Measurements from ENCODE around the gene KRTAP19-6. TPM values are rescaled to one million over a fixed set of nuclear protein-coding genes. Genes with fewer than 3 reads are reported as not detected.

The KRTAP19-6 gene
- total RNA-seq, 1 donor from 2014 or later, result not detected

DNA sequence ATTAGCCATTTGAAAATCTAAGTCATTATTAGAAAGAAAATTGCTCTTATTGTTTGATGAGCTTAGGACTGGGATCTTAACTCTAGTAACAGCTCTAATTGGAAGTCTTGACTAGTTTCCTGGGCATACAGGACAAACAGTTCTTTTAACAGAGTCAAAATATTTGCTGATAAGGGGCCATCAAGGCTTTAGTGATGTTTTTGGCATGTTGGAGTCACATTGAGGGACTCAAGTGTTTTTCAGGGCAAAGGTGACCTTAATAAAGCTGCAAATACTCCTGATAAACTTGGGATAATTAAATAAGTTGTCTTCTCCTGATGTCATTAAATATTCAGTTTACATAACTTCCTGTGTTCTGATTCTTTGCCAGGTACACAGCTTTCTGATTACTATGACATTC, 26.0 kb upstream of the KRTAP19-6 start:
- H3K9me3 ChIP-seq, result no peaks in the 10 kb centered on the region
- no peak overlapping the region for H3K27ac ChIP-seq
- no peak for ATAC-seq
- no peak for DNase-seq
- H3K4me3 ChIP-seq, result no peak overlapping the region
- H3K36me3 ChIP-seq, result no peaks in the 10 kb centered on the region
- no peak for TF ChIP-seq CTCF (IDR thresholded peaks at IDR 0.05)
- H3K4me1 ChIP-seq, result no peaks in the 10 kb centered on the region
- no peaks in the 10 kb centered on the region for H3K27me3 ChIP-seq (ENCODE audit: low read depth)
- intact Hi-C loops (cut with DNase I), result no loop called here

DNA sequence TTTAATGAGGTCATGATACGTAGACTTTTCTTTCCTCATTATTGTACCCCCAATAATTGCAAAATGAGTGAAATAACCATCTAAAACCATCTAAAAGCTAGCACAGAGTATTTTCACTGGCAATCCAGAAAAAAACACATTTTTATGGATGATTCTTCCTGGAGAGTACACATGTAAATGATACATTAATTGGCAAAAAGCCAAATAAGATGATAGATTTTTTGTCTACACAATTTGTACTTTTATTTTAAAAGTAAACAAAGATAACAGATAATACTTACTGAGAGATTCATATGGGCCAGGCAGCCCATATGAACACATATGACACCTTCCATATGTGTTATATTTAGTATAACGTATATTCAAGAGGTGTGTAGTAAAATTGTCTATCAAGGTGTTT, 22.0 kb upstream of the KRTAP19-6 start:
- no peaks in the 10 kb centered on the region for H3K36me3 ChIP-seq
- no peak for TF ChIP-seq CTCF (IDR thresholded peaks at IDR 0.05)
- H3K4me1 ChIP-seq, result no peaks in the 10 kb centered on the region
- H3K27me3 ChIP-seq (ENCODE audit: low read depth), result no peaks in the 10 kb centered on the region
- no peak overlapping the region for H3K4me3 ChIP-seq
- ATAC-seq (no peak), DNase-seq (no peak)
- H3K27ac ChIP-seq, result no peak overlapping the region
- no peaks in the 10 kb centered on the region for H3K9me3 ChIP-seq
- intact Hi-C loops (cut with DNase I), result no loop called here

DNA sequence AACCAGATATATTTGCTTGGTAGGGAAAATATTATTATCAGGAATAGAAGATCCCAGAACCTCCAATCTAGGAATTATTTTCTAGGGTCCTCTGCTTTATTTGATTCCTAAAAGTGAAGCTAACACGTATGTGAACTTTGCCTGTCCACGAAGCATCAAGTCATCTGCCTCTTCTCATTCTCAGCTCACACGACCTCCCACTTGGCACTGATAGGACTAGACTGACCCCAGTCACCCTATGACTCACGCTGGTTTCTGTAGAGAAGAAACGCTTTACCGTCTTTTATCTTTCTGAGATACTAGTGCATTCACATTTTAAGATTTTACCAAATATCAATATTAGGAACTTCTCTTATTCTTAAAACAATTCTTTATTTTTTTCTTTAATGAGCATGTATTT, 21.4 kb upstream of the KRTAP19-6 start:
- no peak for DNase-seq
- Histone ChIP-seq H3K36me3 (no peaks in the 10 kb centered on the region), H3K27ac (no peak overlapping the region), H3K4me1 (no peaks in the 10 kb centered on the region), H3K27me3 (ENCODE audit: low read depth) (no peaks in the 10 kb centered on the region), H3K9me3 (no peaks in the 10 kb centered on the region), H3K4me3 (no peak overlapping the region)
- no peak for ATAC-seq
- TF ChIP-seq CTCF (IDR thresholded peaks at IDR 0.05), result no peak
- intact Hi-C loops (cut with DNase I), result no loop called here

DNA sequence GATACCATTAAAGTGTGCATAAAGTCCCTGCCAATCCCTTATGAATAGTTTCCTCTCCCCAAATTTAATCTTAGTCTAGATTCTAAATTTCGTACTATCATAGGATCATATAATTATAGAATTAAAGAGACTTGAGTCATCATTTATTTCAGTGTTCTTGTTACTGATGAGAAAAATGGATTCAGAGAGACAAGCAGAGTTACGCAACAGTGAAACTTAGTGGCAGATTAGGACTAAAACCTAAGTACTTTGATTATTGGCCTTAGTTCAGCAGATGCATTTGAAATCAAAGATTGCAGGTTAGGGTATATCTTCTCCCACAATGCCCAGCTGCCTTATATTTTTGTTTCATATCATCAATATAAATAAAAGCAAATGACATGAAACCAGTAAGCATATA, 20.3 kb upstream of the KRTAP19-6 start:
- ATAC-seq (no peak), DNase-seq (no peak)
- no peak for TF ChIP-seq CTCF (IDR thresholded peaks at IDR 0.05)
- intact Hi-C loops (cut with DNase I), result no loop called here
- Histone ChIP-seq H3K9me3 (no peaks in the 10 kb centered on the region), H3K4me1 (no peaks in the 10 kb centered on the region), H3K27me3 (ENCODE audit: low read depth) (no peaks in the 10 kb centered on the region), H3K36me3 (no peaks in the 10 kb centered on the region), H3K27ac (no peak overlapping the region), H3K4me3 (no peak overlapping the region)

- no peak for ATAC-seq
- no peak for TF ChIP-seq CTCF (IDR thresholded peaks at IDR 0.05)
These were observed 19.7 kb upstream of the KRTAP19-6 start, which contains the start of gene KRTAP19-7 for GRCh38 chr21:30561264-30561895. Gene KRTAP19-7, minus strand, starts transcription at chr21:30561314. Its CDS starts 25 bp downstream, at chr21:30561289.

More at GRCh38 chr21:30561264-30561895, 19.7 kb upstream of the KRTAP19-6 start, which contains the start of gene KRTAP19-7:
- intact Hi-C loops (cut with DNase I), result no loop called here
- no peaks in the 10 kb centered on the region for H3K4me1 ChIP-seq
- H3K27me3 ChIP-seq (ENCODE audit: low read depth), result no peaks in the 10 kb centered on the region
- H3K27ac ChIP-seq, result no peak within 1 kb of the TSS
- DNase-seq, result no peak
- H3K4me3 ChIP-seq, result no peak within 1 kb of the TSS
- H3K9me3 ChIP-seq, result no peaks in the 10 kb centered on the region
- no peaks in the 10 kb centered on the region for H3K36me3 ChIP-seq
